IPS-18a (cell line): ENCODE measurements around the gene SYCP3.

Source experiments
- H3K27ac ChIP-seq: one replicate; pipeline ENCODE4 v1.5.1; 2013; ENCODE audit warnings: low read length
- H3K27me3 ChIP-seq: one replicate; pipeline ENCODE4 v1.6.1; 2013; ENCODE audit warnings: mild to moderate bottlenecking, low read length; ENCODE audit not compliant: control insufficient read depth, insufficient read depth
- H3K36me3 ChIP-seq: one replicate; pipeline ENCODE4 v1.6.1; 2013; ENCODE audit warnings: low read depth, low read length; ENCODE audit not compliant: control insufficient read depth
- H3K4me1 ChIP-seq: one replicate; pipeline ENCODE4 v1.6.1; 2013; ENCODE audit warnings: low read depth, low read length; ENCODE audit not compliant: control insufficient read depth
- H3K4me3 ChIP-seq: one replicate; pipeline ENCODE4 v1.5.1; 2013; ENCODE audit warnings: low read length
- H3K9ac ChIP-seq: one replicate; pipeline ENCODE4 v1.6.1; 2013; ENCODE audit warnings: mild to moderate bottlenecking, low read length, moderate library complexity
- H3K9me3 ChIP-seq: one replicate; pipeline ENCODE4 v1.6.1; 2013; ENCODE audit warnings: low read depth, low read length; ENCODE audit not compliant: control insufficient read depth

The SYCP3 gene

GRCh38 chr12:101750152-101750551 lies 10.9 kb upstream of the SYCP3 start:
- no peak overlapping the region for H3K27ac ChIP-seq
- H3K4me1 ChIP-seq, result no peaks in the 10 kb centered on the region
- no peaks in the 10 kb centered on the region for H3K9me3 ChIP-seq
- no peaks in the 10 kb centered on the region for H3K27me3 ChIP-seq
- peaks cover 24% of the 10 kb centered on the region for H3K36me3 ChIP-seq
- no peak overlapping the region for H3K9ac ChIP-seq
- no peak overlapping the region for H3K4me3 ChIP-seq

GRCh38 chr12:101749657-101750056 lies 10.4 kb upstream of the SYCP3 start:
- Histone ChIP-seq H3K4me1 (no peaks in the 10 kb centered on the region), H3K9me3 (no peaks in the 10 kb centered on the region), H3K4me3 (no peak overlapping the region), H3K27me3 (no peaks in the 10 kb centered on the region), H3K27ac (no peak overlapping the region), H3K36me3 (peaks cover 25% of the 10 kb centered on the region), H3K9ac (no peak overlapping the region)

DNA sequence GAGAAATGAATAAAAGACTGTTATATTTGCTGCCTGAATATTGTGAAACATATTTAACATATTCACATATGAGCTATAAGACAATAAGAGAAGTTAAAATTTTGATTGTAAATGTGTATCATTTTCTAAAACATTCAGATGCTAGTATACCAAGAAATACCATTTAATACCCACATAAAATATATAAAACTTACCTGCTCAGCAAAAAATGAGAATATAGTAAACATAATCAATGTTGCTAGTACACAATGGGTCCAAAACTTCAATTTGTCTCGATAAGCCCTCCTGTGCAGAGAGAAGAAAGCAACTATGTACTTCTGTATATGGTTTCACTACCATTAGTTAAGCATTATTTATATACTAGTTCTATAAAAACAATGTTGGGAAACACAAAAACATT lies 9.6 kb upstream of the SYCP3 start:
- H3K9me3 ChIP-seq, result no peaks in the 10 kb centered on the region
- no peaks in the 10 kb centered on the region for H3K4me1 ChIP-seq
- peaks cover 26% of the 10 kb centered on the region for H3K36me3 ChIP-seq
- H3K9ac ChIP-seq, result no peak overlapping the region
- H3K27ac ChIP-seq, result no peak overlapping the region
- H3K4me3 ChIP-seq, result no peak overlapping the region
- no peaks in the 10 kb centered on the region for H3K27me3 ChIP-seq

DNA sequence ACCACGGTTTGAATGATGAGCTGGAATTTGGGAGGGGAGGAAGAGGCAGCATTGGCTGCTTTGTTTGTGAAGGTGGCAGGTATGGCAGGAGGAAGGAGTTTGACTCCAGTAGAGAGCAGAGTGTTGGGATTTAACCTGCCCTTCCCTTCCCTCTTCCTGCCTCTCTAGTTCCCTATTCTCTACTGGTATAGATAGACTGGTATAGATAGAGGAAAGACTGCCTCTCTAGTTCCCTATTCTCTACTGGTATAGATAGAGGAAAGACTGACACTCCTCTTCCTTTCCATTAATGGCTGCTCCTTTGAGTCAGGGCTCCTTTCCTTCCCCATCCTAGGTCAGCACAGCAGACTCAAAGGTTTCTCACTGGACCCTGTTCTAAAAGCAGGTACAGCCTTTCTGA lies 8.4 kb upstream of the SYCP3 start:
- Histone ChIP-seq H3K4me3 (no peak overlapping the region), H3K4me1 (no peaks in the 10 kb centered on the region), H3K27me3 (no peaks in the 10 kb centered on the region), H3K36me3 (peaks cover 25% of the 10 kb centered on the region), H3K27ac (no peak overlapping the region), H3K9ac (no peak overlapping the region), H3K9me3 (no peaks in the 10 kb centered on the region)

- H3K9me3 ChIP-seq, result no peaks in the 10 kb centered on the region
- H3K4me3 ChIP-seq, result no peak overlapping the region
- no peaks in the 10 kb centered on the region for H3K4me1 ChIP-seq
- H3K36me3 ChIP-seq, result peaks cover 25% of the 10 kb centered on the region
- H3K27me3 ChIP-seq, result no peaks in the 10 kb centered on the region
- no peak overlapping the region for H3K27ac ChIP-seq
- no peak overlapping the region for H3K9ac ChIP-seq
Measured at GRCh38 chr12:101746661-101747060, 7.4 kb upstream of the SYCP3 start.

DNA sequence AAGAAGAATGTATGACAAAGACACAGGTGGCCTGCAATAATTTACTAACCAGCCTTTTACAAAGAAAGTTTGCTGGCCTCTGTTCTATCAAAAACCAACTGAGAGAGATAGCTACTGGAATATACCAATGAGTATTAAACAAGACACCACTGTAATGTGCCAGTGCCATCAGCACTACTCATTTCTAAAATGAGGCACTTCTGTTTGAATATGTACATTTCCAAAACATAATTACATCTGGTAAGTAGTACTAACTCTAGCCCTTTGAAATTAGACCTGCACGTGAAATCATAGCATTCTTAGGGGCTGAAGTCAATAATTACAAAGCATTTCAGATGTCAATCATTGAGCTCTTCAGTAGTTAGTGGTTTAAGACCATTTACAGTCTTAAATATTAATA lies 6.9 kb upstream of the SYCP3 start:
- peaks cover 25% of the 10 kb centered on the region for H3K36me3 ChIP-seq

GRCh38 chr12:101745481-101745880 lies 6.2 kb upstream of the SYCP3 start:
- Histone ChIP-seq H3K9me3 (no peaks in the 10 kb centered on the region), H3K27ac (no peak overlapping the region), H3K36me3 (peaks cover 25% of the 10 kb centered on the region), H3K9ac (no peak overlapping the region), H3K27me3 (no peaks in the 10 kb centered on the region), H3K4me3 (no peak overlapping the region), H3K4me1 (no peaks in the 10 kb centered on the region)

More for the DNA sequence above, 6.9 kb upstream of the SYCP3 start:
- Histone ChIP-seq H3K9ac (no peak overlapping the region), H3K4me3 (no peak overlapping the region), H3K27me3 (no peaks in the 10 kb centered on the region), H3K4me1 (no peaks in the 10 kb centered on the region), H3K9me3 (no peaks in the 10 kb centered on the region), H3K27ac (no peak overlapping the region)

DNA sequence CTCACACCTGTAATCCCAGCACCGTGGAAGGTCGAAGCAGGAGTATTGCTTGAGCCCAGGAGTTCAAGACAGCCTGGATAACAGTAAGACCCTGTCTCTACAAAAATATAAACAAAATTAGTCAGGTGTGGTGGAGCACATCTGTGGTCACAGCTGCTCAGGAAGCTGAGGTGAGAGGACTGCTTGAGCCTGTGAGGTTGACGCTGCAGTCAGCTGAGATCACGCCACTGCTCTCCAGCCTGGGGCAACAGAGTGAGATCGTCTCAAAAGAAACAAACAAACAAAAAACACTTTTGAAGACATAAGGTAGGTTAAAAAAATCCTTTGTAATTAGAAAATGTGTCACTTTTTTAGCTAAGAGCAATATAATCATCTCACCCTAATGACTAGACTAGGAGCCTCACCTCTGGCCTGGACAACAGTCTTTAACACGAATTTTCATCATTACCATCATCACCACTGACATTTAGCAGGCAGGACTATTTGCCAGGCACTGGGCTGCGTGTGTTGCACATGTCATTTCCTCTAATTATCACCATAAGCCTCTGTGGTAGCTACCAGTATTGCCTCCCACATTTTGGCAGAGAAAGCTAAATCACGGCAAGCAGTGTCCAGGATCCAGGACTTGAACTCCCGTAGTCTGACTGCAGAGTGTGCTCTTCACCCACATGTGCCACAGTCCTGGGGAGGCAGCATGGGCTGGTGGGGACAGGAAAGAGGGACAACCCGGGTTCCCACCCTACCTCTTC lies 4.6 kb upstream of the SYCP3 start:
- Histone ChIP-seq H3K4me1 (no peaks in the 10 kb centered on the region), H3K36me3 (peaks cover 16% of the 10 kb centered on the region), H3K9me3 (no peaks in the 10 kb centered on the region), H3K4me3 (no peak overlapping the region), H3K9ac (no peak overlapping the region), H3K27me3 (no peaks in the 10 kb centered on the region), H3K27ac (no peak overlapping the region)

DNA sequence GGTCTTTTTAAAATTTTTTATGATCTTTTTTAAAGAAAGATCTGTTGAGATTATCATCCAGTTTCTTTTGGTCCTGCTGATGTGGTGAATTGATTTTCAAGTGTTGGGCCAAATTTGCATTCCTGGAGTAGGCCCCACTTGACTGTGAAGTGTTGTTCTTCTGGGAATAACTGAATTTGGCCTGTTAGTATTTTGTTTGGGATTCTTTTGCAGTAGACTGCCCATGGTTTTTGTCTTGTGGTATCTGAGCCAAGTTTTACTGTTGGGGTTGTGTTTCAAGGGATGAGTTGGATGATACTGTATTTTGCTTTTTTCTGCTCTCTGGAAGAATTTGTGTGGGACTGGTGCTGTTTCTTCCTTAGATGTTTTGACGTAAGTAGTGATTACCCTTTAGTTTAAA lies 4.0 kb upstream of the SYCP3 start:
- H3K4me3 ChIP-seq, result no peak overlapping the region
- H3K9ac ChIP-seq, result no peak overlapping the region
- peaks cover 12% of the 10 kb centered on the region for H3K36me3 ChIP-seq
- no peaks in the 10 kb centered on the region for H3K9me3 ChIP-seq
- no peaks in the 10 kb centered on the region for H3K27me3 ChIP-seq
- H3K4me1 ChIP-seq, result no peaks in the 10 kb centered on the region
- no peak overlapping the region for H3K27ac ChIP-seq

GRCh38 chr12:101740980-101741379 lies 1.7 kb upstream of the SYCP3 start:
- H3K9ac ChIP-seq, result no peak overlapping the region

GRCh38 chr12:101740566-101740965 lies 1.3 kb upstream of the SYCP3 start:
- no peaks in the 10 kb centered on the region for H3K27me3 ChIP-seq
- no peak overlapping the region for H3K9ac ChIP-seq
- no peak overlapping the region for H3K4me3 ChIP-seq
- no peak overlapping the region for H3K27ac ChIP-seq
- no peaks in the 10 kb centered on the region for H3K9me3 ChIP-seq
- H3K36me3 ChIP-seq, result peaks cover 9% of the 10 kb centered on the region
- no peaks in the 10 kb centered on the region for H3K4me1 ChIP-seq

More at GRCh38 chr12:101740980-101741379, 1.7 kb upstream of the SYCP3 start:
- Histone ChIP-seq H3K4me1 (no peaks in the 10 kb centered on the region), H3K27ac (no peak overlapping the region), H3K27me3 (no peaks in the 10 kb centered on the region), H3K36me3 (peaks cover 9% of the 10 kb centered on the region), H3K9me3 (no peaks in the 10 kb centered on the region), H3K4me3 (no peak overlapping the region)

DNA sequence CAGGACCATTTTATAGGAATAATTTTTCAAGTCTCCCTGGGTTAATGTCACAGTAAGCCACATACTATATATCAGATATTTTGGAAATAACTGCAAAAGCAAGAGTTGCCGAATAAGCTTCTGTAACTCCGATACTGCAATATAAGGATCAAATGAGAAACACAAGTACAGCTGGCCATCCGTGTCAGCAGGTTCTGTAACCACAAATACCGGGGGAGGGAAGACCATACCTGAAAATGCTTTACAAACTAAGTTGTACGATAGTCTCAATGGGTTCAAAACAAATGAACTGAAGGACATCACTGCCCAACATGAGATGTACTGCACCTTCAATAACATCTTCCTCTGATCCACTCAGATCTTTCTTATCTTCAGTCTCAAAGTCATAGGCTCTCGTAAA lies 1.8 kb downstream of the SYCP3 start:
- H3K4me1 ChIP-seq, result no peaks in the 10 kb centered on the region
- H3K27me3 ChIP-seq, result no peaks in the 10 kb centered on the region
- H3K9me3 ChIP-seq, result no peaks in the 10 kb centered on the region
- no peak overlapping the region for H3K4me3 ChIP-seq
- no peaks in the 10 kb centered on the region for H3K36me3 ChIP-seq
- H3K9ac ChIP-seq, result no peak overlapping the region
- no peak overlapping the region for H3K27ac ChIP-seq
